ENCODE data around the gene C1orf210.

The C1orf210 gene

GRCh38 chr1:43250351-43250761, 35.0 kb downstream of the C1orf210 start:
- H3K9ac ChIP-seq (ENCODE audit: low read length): no peak overlapping the region
- H3K4me1 ChIP-seq (ENCODE audit: insufficient read depth, low read length, severe bottlenecking): no peaks in the 10 kb centered on the region
- TF ChIP-seq CTCF (IDR thresholded peaks at IDR 0.05; ENCODE audit: low read length) (no peak), EZH2 (IDR thresholded peaks at IDR 0.05; ENCODE audit: borderline replicate concordance, low read length) (no peak)
- H3K9me2 ChIP-seq (ENCODE audit: low read depth, low read length): no peaks in the 10 kb centered on the region
- no peaks in the 10 kb centered on the region for H3K27me3 ChIP-seq (ENCODE audit: insufficient read depth, low read length)
- H3K9me3 ChIP-seq (ENCODE audit: low read length): peaks cover 2% of the 10 kb centered on the region; the same call in 1 of the 2 replicates
- H2AFZ ChIP-seq (ENCODE audit: low read length): no peak overlapping the region
- no peak overlapping the region for H3K4me2 ChIP-seq (ENCODE audit: low read length)
- no peak overlapping the region for H3K27ac ChIP-seq (ENCODE audit: low read depth, low read length, poor library complexity, severe bottlenecking)
- no peaks in the 10 kb centered on the region for H3F3A ChIP-seq (ENCODE audit: insufficient read depth, low read length)
- no peak overlapping the region for H3K4me3 ChIP-seq (ENCODE audit: low read depth, low read length, poor library complexity, severe bottlenecking)
- no peaks in the 10 kb centered on the region for H4K20me1 ChIP-seq (ENCODE audit: insufficient read depth, low read length)
- H3K36me3 ChIP-seq (ENCODE audit: insufficient read depth, low read length): no peaks in the 10 kb centered on the region
- H3K79me2 ChIP-seq (ENCODE audit: insufficient read depth, low read length): no peaks in the 10 kb centered on the region

- Histone ChIP-seq H3K79me2 (ENCODE audit: insufficient read depth, low read length) (no peaks in the 10 kb centered on the region), H3K36me3 (ENCODE audit: insufficient read depth, low read length) (no peaks in the 10 kb centered on the region), H3K4me2 (ENCODE audit: low read length) (no peak overlapping the region), H3K4me1 (ENCODE audit: insufficient read depth, low read length, severe bottlenecking) (no peaks in the 10 kb centered on the region), H3K9ac (ENCODE audit: low read length) (no peak overlapping the region), H3K9me2 (ENCODE audit: low read depth, low read length) (no peaks in the 10 kb centered on the region), H3K4me3 (ENCODE audit: low read depth, low read length, poor library complexity, severe bottlenecking) (no peak overlapping the region), H3K27me3 (ENCODE audit: insufficient read depth, low read length) (no peaks in the 10 kb centered on the region), H3K9me3 (ENCODE audit: low read length) (peaks cover 2% of the 10 kb centered on the region; the same call in 1 of the 2 replicates), H4K20me1 (ENCODE audit: insufficient read depth, low read length) (no peaks in the 10 kb centered on the region), H3K27ac (ENCODE audit: low read depth, low read length, poor library complexity, severe bottlenecking) (no peak overlapping the region), H2AFZ (ENCODE audit: low read length) (no peak overlapping the region), H3F3A (ENCODE audit: insufficient read depth, low read length) (no peaks in the 10 kb centered on the region)
- TF ChIP-seq EZH2 (IDR thresholded peaks at IDR 0.05; ENCODE audit: borderline replicate concordance, low read length) (no peak), CTCF (IDR thresholded peaks at IDR 0.05; ENCODE audit: low read length) (no peak)
Measured at GRCh38 chr1:43247256-43247921, 38.0 kb downstream of the C1orf210 start.

GRCh38 chr1:43246466-43247213, 38.7 kb downstream of the C1orf210 start:
- no peaks in the 10 kb centered on the region for H3K79me2 ChIP-seq (ENCODE audit: insufficient read depth, low read length)
- no peak overlapping the region for H3K27ac ChIP-seq (ENCODE audit: low read depth, low read length, poor library complexity, severe bottlenecking)
- H3F3A ChIP-seq (ENCODE audit: insufficient read depth, low read length): no peaks in the 10 kb centered on the region
- no peaks in the 10 kb centered on the region for H3K36me3 ChIP-seq (ENCODE audit: insufficient read depth, low read length)
- H3K4me2 ChIP-seq (ENCODE audit: low read length): no peak overlapping the region
- H3K9ac ChIP-seq (ENCODE audit: low read length): no peak overlapping the region
- H3K27me3 ChIP-seq (ENCODE audit: insufficient read depth, low read length): no peaks in the 10 kb centered on the region
- no peak overlapping the region for H3K4me3 ChIP-seq (ENCODE audit: low read depth, low read length, poor library complexity, severe bottlenecking)
- no peaks in the 10 kb centered on the region for H3K4me1 ChIP-seq (ENCODE audit: insufficient read depth, low read length, severe bottlenecking)
- TF ChIP-seq EZH2 (IDR thresholded peaks at IDR 0.05; ENCODE audit: borderline replicate concordance, low read length): no peak
- TF ChIP-seq CTCF (IDR thresholded peaks at IDR 0.05; ENCODE audit: low read length): no peak
- H3K9me3 ChIP-seq (ENCODE audit: low read length): peaks cover 2% of the 10 kb centered on the region; the same call in 1 of the 2 replicates
- H2AFZ ChIP-seq (ENCODE audit: low read length): no peak overlapping the region
- no peaks in the 10 kb centered on the region for H3K9me2 ChIP-seq (ENCODE audit: low read depth, low read length)
- H4K20me1 ChIP-seq (ENCODE audit: insufficient read depth, low read length): no peaks in the 10 kb centered on the region
